ENCODE results near the gene STK38L. TPM values are rescaled to one million over a fixed set of nuclear protein-coding genes. Genes with fewer than 3 reads are reported as not detected.

Gene STK38L
- total and polyA plus RNA-seq, 2 of the 4 experiments (the other 2 are of a cell fraction) = 5.1 to 7.2 TPM

DNA sequence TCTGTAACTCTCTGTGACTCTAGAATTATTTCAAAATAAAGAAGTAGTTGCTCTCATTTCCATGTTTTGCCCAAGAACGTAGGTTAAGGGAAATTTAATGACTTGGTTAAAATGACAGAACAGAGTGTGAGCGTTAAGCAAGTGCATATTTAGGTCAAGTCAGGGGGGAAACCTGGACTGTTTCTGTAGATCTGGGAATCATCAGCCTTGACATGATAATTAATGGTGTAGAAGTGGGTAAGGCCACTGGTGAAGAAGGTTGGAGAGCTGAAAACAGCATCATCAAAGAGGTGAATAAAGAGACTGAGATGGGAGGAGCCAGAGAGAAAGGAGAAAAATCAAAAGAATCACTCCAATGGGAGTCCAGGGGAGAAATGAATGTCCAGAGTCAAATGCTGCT, 49.4 kb upstream of the STK38L start:
- ChIA-PET POLR2A (ENCODE audit: unreplicated experiment) (no interaction called here), CTCF (no interaction called here)
- H3K4me3 ChIP-seq (ENCODE audit: insufficient read depth, low read depth, low read length) = no peak overlapping the region
- peak overlapping the region; percentile 69; the same call in 1 of the 2 replicates for H4K5ac ChIP-seq (ENCODE audit: low read depth, low read length)
- H4K20me1 ChIP-seq (ENCODE audit: insufficient read depth, low read length) = peaks cover 4% of the 10 kb centered on the region; the same call in 1 of the 2 replicates
- peak overlapping the region; percentile 90 for H2AK5ac ChIP-seq (ENCODE audit: low read depth, low read length)
- H3K4ac ChIP-seq (ENCODE audit: low read depth, low read length) = peak overlapping the region; percentile 64; the same call in 1 of the 2 replicates
- peak overlapping the region; percentile 62 to 63; a peak in 3 of 4 replicates for H4K8ac ChIP-seq (ENCODE audit: low read depth in 2 of 2, low read length in 2 of 2)
- no peaks in the 10 kb centered on the region for H3K36me3 ChIP-seq (ENCODE audit: control insufficient read depth, insufficient read depth, low read length)
- peak overlapping the region; percentile 90 for H3K14ac ChIP-seq (replicated peaks; ENCODE audit: low read depth, low read length)
- peak overlapping the region; percentile 26; the same call in 1 of the 2 replicates for H3K23ac ChIP-seq (ENCODE audit: low read depth, low read length)
- H3K9me1 ChIP-seq (ENCODE audit: insufficient read depth, low read length) = peaks cover 36% of the 10 kb centered on the region
- H3K27me3 ChIP-seq (ENCODE audit: control insufficient read depth, insufficient read depth, low read length) = no peaks in the 10 kb centered on the region
- TF ChIP-seq, protein P1, sequence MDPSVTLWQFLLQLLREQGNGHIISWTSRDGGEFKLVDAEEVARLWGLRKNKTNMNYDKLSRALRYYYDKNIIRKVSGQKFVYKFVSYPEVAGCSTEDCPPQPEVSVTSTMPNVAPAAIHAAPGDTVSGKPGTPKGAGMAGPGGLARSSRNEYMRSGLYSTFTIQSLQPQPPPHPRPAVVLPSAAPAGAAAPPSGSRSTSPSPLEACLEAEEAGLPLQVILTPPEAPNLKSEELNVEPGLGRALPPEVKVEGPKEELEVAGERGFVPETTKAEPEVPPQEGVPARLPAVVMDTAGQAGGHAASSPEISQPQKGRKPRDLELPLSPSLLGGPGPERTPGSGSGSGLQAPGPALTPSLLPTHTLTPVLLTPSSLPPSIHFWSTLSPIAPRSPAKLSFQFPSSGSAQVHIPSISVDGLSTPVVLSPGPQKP (IDR thresholded peaks at IDR 0.05; ENCODE audit: borderline replicate concordance, low read depth, low read length) = no peak
- 92% methylated on average over 2 of the region's 2 CpGs; no CpG with 5 or more reads in 1 of the 2 experiments for WGBS, 2 experiments (ENCODE audit: extremely low coverage in 2 of 2, insufficient read length in 1 of 2)
- no peak overlapping the region; the same call in 1 of the 2 replicates for H3K9ac ChIP-seq (ENCODE audit: low read depth, low read length)
- H2AK9ac ChIP-seq (replicated peaks; ENCODE audit: low read depth, low read length, poor library complexity) = no peak overlapping the region
- peak overlapping the region; percentile 83 for H2BK15ac ChIP-seq (ENCODE audit: low read depth, low read length)
- H2BK20ac ChIP-seq (ENCODE audit: low read depth, low read length) = peak overlapping the region; percentile 83; the same call in 1 of the 2 replicates
- H3K79me1 ChIP-seq (ENCODE audit: low read depth in 1 of 2, low read length in 2 of 2) = no peaks in the 10 kb centered on the region
- intact Hi-C loops (cut with micrococcal nuclease) (loop anchor here (5.0 kb wide), 2 partner anchors 43 to 172 kb away; partner anchors contain the start of gene MED21), in situ Hi-C loops (cut with MboI; ENCODE audit: low sequenced_read_pairs) (no loop called here), dilution Hi-C loops (cut with HindIII; ENCODE audit: low sequenced_read_pairs, unreplicated experiment) (no loop called here)
- H3K18ac ChIP-seq (ENCODE audit: low read depth, low read length) = peak overlapping the region; percentile 90
- H4K91ac ChIP-seq (ENCODE audit: insufficient read depth, low read depth, low read length) = peak overlapping the region; percentile 74
- no peaks in the 10 kb centered on the region for H3K9me3 ChIP-seq (ENCODE audit: control insufficient read depth, insufficient read depth, low read length)
- BruUV-seq (replicated peaks) = no TSS peak
- H3K27ac ChIP-seq (ENCODE audit: insufficient read depth, low read length) = no peak overlapping the region
- H3K4me1 ChIP-seq (ENCODE audit: control insufficient read depth, insufficient read depth, low read length) = peaks cover 40% of the 10 kb centered on the region
- peak overlapping the region; percentile 27 for H2BK5ac ChIP-seq (ENCODE audit: low read depth, low read length, poor library complexity, severe bottlenecking)
- H3K56ac ChIP-seq (ENCODE audit: extremely low read depth, insufficient read depth, low read length) = no peak overlapping the region
- ATAC-seq (ENCODE audit: low read depth) (no peak), DNase-seq (no peak)
- H2BK120ac ChIP-seq (ENCODE audit: low read depth, low read length) = peak overlapping the region; percentile 75
- no peak overlapping the region for H2AFZ ChIP-seq (replicated peaks; ENCODE audit: low read length, poor library complexity)
- no peak overlapping the region for H3K4me2 ChIP-seq (ENCODE audit: low read depth, low read length)

All from IMR-90 (cell line).